ENCODE data around the gene TRIM38.
A peak's percentile ranks its signal among the peaks of the same experiment; 100 is the strongest.

Gene TRIM38

DNA sequence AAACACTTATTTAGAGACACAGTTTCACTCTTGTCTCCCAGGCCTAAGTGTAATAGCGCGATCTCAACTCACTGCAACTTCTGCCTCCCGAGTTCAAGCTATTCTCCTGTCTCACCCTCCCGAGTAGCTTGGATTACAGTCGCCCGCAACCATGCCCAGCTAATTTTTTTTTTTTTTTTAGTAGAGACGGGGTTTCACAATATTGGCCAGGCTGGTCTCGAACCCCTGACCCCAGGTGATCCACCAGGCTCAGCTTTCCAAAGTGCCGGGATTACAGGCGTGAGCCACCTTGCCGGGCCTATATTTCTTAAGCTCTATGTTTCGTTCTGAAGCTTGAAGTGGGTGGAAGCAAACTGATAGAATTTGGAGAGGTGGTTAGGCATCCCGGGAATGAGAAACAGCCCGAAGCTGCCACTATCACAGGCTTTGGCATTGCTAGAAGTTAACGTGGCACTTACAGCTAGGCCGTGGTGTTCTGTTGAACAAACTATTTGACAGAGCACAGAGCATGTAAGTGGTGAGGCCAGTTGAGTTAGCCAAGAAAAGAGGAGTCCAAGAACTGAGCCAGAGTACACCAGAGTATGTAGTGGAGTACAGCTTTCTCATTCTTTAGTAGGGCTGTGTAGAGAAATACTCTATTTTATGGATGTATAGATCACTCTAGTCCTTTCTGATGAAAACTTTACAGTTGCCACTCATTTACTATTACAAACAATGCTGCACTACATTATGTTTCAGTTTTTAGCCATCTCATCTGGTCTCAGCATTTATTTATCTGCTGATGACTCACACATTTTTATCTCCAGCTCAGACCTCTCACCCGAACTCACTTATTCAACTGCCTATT is 62.7 kb downstream of the TRIM38 start:
- no peak for DNase-seq (ENCODE audit: low read depth in 3 of 3, low spot score in 1 of 3)

DNA sequence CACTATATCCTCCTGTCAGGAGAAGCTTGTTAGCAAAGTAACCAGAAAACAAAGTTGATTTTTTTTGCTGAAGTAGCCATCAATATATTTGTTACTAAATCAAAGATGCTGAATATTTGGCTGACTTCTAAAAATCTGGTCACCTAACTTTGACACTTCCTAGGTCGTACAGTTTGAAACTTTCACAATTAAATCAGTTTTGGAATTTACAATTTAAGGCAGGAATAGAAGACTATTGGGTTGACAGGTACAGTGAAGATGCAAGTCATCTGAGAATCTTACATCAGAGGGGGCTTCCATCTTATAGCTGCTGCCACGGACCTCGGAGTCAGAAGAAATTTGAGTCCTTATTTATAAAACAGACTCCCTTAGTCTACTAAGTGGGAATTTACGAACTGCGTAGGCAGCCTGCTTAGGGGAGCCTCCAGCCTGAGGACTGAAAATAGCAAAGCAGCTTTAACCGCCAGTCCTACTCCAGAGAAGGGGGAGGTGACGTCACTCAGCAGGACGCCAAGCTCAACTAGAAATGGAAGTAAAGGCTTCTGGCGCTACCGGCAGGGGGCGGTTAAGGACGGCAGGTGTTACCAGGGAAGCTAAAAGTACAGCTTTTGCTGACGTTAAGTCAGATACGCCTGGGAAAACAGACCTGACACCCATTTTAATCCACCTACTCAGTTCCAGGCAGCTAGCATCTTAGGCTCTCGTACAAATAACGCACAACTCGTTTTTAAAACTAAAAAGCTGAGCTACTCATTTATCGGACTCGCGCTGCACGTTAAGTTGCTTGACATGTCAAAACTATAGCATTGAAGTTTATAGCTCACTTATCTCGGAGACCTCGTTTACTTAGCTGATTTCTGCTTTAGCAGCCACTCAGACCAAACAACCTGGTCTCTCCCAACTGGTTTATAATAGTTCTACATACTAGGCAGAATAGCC is 63.6 kb downstream of the TRIM38 start:
- peak; percentile 68 to 70 (median 68) for DNase-seq (ENCODE audit: low read depth in 3 of 3, low spot score in 1 of 3)

DNA sequence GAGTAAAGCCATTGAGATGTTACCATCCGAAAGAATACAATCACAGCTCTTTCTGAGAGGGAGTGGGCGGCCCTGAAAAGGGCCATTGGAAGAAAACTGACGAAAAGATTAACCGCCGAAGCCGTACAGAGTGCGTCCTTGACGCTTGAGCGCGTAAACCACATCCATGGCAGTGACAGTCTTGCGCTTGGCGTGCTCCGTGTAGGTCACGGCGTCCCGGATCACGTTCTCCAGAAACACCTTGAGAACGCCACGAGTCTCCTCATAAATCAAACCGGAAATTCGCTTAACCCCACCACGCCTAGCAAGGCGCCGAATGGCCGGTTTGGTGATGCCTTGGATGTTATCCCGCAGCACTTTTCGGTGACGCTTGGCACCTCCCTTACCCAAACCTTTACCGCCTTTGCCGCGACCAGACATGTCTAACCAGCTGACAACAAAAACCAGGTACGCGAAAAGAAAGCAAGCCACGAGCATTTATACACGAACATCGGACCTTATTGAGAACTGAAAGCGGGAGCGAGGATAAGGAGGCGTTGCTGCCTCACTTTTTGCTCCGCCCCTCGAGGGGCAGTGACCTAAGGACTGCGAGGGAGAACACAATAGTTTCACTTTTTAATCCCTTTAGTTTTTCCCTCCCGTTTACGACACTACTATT is 64.4 kb downstream of the TRIM38 start:
- peak; percentile 63 to 79 (median 76) for DNase-seq (ENCODE audit: low read depth in 3 of 3, low spot score in 1 of 3)

DNA sequence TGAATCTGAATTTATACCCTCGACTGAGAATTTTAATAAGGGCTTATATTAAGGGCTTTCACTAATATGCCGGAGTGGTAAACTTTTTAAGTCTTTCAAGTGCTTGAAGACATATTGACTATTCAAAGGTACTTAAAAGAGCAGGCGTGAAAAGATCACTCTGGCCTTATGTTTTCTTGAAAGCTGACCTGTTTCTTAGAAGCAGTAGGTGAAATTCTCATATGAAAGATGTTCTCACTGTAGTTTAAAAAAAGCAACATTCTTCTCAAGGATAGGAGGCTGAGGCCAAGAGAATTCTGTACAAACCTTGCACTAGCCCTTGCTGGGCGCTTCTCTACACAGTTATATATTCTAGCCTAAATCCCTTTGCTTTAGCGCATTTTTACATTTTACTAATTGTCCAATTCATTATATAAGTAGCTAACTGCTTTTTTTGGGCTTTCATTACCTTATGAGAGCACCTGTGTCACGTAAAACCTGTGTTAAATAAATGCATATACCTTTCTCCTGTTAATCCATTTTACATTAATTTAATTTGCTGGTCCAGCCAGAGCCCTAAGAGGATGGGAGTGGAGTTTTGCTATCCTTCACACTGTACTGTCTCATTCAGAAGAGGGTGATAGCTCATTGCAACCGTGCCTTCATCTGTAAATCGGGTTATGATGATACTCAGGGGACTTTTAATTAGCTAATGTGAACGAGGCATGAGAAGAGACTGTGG is 65.0 kb downstream of the TRIM38 start:
- DNase-seq (ENCODE audit: low read depth in 3 of 3, low spot score in 1 of 3): no peak

DNA sequence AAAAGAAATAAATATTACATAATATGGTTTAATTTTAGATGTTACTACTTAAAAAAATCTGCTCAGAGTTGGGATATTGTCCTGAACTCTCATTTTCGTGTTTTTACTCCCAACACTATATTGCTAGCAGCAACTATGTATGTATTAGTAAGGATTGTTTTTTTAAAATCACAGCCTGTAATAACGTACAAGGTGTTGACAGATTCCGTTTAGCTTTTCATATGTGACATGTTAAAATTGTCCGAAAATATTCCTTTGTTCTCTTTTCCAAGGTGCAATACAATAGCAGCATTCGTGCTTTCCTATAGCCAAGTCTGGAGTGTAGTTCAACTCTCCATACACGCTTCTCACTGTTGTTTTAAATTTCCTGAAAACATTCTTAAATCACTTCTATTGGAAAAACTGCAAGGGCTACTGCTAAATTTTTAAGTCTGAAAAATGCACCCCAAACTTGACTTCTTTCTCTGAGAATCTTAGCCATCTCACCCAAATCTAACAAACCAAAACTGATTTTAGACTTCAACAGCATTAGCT is 65.7 kb downstream of the TRIM38 start:
- no peak for DNase-seq (ENCODE audit: low read depth in 3 of 3, low spot score in 1 of 3)

DNA sequence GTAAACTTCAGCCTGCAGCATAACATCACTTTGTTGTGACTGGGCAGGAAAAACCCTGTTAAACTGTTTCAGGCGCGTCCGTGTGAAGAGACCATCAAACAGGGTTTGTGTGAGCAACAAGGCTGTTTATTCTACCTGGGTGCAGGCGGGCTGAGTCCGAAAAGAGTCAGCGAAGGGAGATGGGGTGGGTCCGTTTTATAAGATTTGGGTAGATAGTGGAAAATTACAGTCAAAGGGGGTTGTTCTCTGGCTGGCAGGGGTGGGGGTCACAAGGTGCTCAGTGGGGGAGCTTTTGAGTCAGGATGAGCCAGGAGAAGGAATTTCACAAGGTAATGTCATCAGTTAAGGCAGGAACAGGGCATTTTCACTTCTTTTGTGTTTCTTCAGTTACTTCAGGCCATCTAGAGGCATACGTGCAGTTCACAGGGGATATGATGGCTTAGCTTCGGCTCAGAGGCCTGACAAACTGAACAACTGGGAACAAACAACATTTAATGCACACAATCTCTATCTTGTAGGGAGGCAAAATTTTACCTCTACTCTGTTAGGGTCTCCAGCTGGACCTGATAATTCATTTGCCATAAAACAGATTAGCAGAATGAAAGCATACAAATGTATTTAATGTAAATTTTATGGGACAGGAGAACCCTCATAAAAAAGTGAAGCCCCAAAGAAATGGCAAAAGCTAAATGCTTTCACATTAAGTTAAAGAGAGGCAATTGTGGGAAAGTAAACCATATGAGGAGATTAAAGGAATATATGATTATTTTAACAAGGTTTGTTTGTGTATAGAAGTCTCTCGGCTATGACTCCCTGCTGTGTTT is 66.4 kb downstream of the TRIM38 start:
- DNase-seq (ENCODE audit: low read depth in 3 of 3, low spot score in 1 of 3): no peak

DNA sequence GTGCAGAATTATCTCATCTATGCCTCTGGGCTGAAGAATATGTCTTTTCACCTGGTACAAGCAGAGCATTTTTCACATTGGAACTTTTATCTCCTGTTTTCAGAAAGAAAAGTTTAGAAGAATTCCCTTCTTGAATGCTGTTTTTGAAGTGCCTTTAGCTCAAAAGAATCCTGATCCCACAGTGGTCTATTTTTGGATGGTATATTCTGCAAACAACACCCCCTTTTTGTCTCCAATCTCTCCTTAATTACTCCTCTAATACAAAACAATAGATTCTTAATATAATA is 66.9 kb downstream of the TRIM38 start:
- DNase-seq (ENCODE audit: low read depth in 3 of 3, low spot score in 1 of 3): no peak

DNA sequence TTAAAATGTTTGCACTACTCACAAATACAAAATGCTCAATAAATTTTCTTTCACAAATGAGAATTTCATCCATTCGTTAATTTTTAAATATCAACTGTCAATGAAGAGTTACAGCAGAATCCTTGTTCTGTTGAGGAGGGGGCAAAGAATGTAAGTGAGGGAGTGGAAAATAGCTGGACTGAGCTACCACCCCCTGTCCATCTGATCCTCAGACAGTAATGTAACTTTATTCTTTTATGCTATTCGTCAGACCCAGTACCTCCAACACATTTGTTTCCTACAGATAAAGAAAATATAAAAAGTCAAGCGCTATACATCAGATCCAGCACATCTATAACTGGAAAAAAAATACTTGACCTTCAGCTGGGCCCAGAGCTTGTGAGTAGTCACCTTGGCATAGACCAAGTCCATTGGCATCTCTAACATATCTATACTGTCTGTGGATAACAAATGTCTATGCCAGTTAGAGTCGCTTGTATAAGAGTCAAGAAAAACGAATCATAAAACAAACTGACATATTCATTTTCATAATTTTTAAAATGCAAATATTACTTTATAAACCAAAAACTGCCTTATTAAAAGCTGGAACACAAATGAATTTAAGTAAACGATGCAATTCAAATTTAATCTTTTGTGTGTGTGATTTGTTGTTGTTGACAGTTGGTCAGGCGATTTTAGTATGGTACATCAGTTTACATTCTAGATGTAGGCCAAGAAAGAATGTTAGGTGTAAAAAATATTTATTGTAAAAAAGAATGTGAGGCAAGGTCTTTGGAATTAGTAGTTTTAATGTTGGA is 67.5 kb downstream of the TRIM38 start:
- DNase-seq (ENCODE audit: low read depth in 3 of 3, low spot score in 1 of 3): no peak

DNA sequence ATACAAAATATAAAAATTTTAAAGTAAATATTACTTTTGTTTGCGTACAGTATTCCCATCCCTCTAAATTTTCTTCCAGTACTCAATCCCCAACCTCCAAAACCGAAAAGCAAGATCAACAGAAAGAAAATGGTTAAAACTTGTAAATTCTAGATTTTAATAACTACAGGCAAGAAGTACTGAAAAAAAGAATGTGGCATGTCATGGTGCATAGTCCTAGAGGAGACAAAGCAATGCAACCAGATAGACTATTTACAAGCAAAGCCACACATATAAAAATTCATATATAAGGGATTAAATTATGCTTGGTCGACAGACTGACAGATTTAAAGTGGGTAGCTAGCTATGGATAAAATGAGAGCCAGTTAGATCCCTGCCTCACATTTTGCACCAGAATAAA is 68.1 kb downstream of the TRIM38 start:
- DNase-seq (ENCODE audit: low read depth in 3 of 3, low spot score in 1 of 3): no peak

DNA sequence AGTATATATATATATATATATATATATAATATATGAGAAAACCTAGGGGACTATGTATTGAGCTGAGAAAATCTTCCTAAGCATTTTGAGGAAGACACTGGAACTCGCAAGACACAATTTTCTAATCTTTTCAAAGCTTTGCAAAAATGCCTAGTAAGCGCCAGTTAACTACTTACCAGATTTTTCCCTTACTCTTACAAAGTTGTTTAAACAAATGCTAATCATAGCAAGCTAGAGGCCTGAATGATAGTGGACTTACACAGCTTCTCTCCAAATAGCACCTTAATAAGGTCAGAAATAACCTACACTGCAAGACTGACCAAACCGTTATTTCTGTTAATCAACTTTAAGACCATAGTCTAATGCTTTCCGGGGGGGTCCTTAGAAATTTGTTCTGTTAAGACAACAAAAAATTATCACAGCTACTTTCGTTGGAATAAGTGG is 68.6 kb downstream of the TRIM38 start:
- no peak for DNase-seq (ENCODE audit: low read depth in 3 of 3, low spot score in 1 of 3)

DNA sequence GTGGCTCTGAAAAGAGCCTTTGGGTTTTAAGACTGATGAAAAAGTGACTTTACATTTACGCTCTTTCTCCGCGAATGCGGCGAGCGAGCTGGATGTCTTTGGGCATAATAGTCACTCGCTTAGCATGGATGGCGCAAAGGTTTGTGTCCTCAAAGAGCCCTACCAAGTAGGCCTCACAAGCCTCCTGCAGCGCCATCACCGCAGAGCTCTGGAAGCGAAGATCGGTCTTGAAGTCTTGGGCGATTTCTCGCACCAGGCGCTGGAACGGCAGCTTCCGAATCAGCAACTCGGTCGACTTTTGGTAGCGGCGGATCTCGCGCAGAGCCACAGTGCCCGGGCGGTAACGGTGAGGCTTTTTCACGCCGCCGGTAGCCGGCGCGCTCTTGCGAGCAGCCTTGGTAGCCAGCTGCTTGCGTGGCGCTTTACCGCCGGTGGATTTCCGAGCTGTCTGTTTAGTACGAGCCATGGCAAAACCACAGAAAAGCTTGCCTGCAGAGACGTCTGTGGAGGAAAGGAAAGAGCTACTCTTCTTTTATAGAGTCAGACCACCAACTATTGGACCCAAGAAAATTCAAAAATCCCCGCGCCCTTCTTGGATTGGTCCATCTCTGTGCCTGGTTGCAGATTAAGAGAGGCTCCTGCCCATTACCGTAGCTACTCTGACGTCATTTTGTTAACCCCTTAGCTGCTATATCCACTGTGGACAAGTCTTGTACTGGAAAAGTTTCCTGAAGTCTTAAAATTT is 69.2 kb downstream of the TRIM38 start:
- DNase-seq (ENCODE audit: low read depth in 3 of 3, low spot score in 1 of 3): peak in 1 of 3 donors; percentile 65

DNA sequence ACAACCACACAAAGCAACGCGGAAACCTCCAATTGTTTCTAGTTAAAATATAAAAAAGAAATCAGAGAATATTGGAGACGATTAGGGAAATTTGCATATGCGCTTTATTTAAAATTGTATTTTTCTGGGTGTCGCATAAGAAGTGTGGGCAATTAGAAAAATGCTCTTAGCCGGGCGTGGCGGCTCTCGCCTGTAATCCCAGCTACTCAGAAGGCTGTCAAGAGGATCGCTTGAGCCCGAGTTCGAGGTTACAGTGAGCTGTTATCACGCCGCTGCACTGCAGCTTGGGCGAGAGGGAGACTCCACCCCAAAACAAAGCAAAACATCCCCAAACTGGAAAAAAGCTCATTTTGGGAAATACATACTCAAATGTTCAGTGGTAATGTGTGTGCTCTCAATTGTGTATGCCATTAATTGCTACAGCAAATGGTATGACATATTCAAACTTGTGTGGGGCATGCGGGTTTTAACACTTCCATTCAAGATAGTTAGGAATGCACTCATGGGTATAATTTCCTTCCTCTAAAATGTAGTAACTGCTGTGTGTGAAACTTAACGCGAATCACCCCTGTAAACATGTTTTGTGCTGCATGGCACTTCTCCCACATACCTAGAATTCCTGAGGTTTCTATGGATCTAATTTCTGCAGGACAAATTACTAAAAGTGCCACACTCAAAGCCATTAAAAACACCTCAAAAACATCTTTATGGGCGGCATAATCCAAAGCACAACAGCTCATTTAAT is 69.9 kb downstream of the TRIM38 start:
- no peak for DNase-seq (ENCODE audit: low read depth in 3 of 3, low spot score in 1 of 3)

DNA sequence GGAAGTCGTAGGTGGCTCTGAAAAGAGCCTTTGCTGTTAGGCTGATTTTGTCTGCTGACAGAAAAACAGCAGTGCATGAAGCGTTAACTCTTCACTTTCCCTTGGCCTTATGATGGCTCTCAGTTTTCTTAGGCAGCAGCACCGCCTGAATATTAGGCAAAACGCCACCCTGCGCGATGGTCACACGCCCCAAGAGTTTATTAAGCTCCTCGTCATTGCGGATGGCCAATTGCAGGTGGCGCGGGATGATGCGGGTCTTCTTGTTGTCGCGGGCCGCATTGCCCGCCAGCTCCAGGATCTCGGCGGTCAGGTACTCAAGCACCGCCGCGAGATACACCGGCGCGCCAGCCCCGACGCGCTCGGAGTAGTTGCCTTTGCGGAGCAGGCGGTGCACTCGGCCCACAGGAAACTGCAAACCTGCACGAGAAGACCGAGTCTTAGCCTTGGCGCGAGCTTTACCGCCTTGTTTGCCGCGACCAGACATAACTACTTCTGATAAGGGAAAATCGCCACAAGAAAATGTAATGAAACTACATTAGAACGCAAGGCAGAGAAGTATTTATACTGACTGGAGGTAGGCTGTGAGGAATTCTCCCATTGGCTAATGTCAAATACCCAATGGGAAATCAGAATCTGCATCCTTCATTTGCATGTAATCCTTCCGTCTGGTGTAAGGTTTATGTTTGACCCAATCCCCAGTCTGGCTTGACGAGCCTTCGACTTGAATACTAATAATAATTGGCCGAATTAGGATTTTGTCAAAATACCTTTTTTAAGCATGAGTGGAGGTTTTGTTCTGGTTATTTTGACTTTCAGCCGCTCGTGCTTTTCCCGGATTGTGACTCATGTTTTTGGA is 70.7 kb downstream of the TRIM38 start:
- DNase-seq (ENCODE audit: low read depth in 3 of 3, low spot score in 1 of 3): peak in 1 of 3 donors; percentile 31

DNA sequence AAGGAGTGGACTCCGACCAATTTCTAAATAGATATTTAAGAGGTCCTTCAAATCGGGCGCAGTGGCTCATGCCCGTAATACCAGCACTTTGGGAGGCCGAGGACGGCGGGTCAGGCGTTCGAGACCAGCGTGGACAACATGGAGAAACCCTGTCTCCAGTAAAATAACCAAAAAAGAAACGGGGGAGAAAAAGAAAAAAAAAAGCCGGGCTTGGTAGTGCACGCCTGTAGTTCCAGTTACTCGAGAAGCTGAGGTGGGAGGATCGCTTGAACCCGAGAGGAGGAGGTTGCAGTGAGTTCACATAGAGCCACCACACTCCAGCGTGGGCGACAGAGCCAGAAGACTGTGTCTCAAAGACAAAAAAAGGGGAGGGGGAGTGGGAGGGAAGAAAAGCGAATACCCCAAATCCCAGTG is 71.3 kb downstream of the TRIM38 start:
- DNase-seq (ENCODE audit: low read depth in 3 of 3, low spot score in 1 of 3): no peak

DNA sequence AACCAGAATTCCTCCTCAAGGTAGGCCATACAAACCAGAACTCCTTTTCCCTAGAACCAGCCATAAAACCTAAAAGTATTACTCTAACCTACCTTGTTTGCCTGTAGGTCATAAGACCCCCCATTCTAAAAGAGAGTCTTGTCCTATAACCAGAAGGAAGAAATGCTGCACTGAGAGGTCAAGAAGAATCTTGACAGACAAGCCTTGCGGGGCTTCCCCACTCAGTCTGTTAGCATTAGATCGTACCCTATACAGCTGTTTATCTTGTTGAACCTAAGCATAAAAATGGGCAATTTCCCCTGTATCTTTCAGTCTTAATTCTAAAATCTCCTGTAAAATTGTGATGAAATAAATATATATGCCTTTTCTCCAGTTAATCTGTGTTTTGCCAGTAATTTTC is 72.3 kb downstream of the TRIM38 start:
- no peak for DNase-seq (ENCODE audit: low read depth in 3 of 3, low spot score in 1 of 3)

Data from stimulated activated CD4-positive, alpha-beta T cell treated with anti-CD3 and anti-CD28 coated beads, TNF-alpha, amount 100 ng/mL, for 1 hour (primary cell).